HG03521 (cell line): ENCODE measurements around the gene TRAPPC4.
A peak's percentile ranks its signal among the peaks of the same experiment; 100 is the strongest.
"Not testable (repeated sequence)": the region's sequence is repeated elsewhere in the genome, so short reads cannot be mapped to it uniquely, and the experiment has no call there.

Source experiments
- ATAC-seq: cut with Tn5 transposase; IDR thresholded peaks from one replicate; pipeline ENCODE4 v1.9.1; 2021; ENCODE audit warnings: mild to moderate bottlenecking, moderate library complexity; ENCODE audit not compliant: unreplicated experiment

TRAPPC4 gene

GRCh38 chr11:119030329-119031047 lies 11.9 kb downstream of the TRAPPC4 start, which contains the start of gene SLC37A4:
Gene SLC37A4 (minus strand): TSS chr11:119030877.
- ATAC-seq, result peak; percentile 88

- no peak for ATAC-seq
These were observed 13.3 kb downstream of the TRAPPC4 start for GRCh38 chr11:119031912-119032280.

- ATAC-seq, result not testable (repeated sequence)
These were observed 14.9 kb downstream of the TRAPPC4 start for GRCh38 chr11:119033421-119033820.

- no peak for ATAC-seq
These were observed 16.2 kb downstream of the TRAPPC4 start for GRCh38 chr11:119034813-119035212.

- no peak for ATAC-seq
These were observed 20.3 kb downstream of the TRAPPC4 start for GRCh38 chr11:119038884-119039283.

- not testable (repeated sequence) for ATAC-seq
These were observed 20.9 kb downstream of the TRAPPC4 start for GRCh38 chr11:119039471-119039870.

GRCh38 chr11:119041821-119042514 lies 23.4 kb downstream of the TRAPPC4 start:
- ATAC-seq, result no peak

GRCh38 chr11:119042927-119043326 lies 24.4 kb downstream of the TRAPPC4 start:
- ATAC-seq, result no peak

- no peak for ATAC-seq
These were observed 26.1 kb downstream of the TRAPPC4 start for GRCh38 chr11:119044708-119045107.

- no peak for ATAC-seq
These were observed 27.9 kb downstream of the TRAPPC4 start for GRCh38 chr11:119046489-119046888.

GRCh38 chr11:119047205-119047604 lies 28.6 kb downstream of the TRAPPC4 start:
- no peak for ATAC-seq

GRCh38 chr11:119048644-119049043 lies 30.1 kb downstream of the TRAPPC4 start:
- ATAC-seq, result no peak

- ATAC-seq, result no peak
These were observed 30.5 kb downstream of the TRAPPC4 start for GRCh38 chr11:119049081-119049480.

- ATAC-seq, result no peak
These were observed 33.0 kb downstream of the TRAPPC4 start for GRCh38 chr11:119051440-119052162.

- no peak for ATAC-seq
These were observed 33.7 kb downstream of the TRAPPC4 start for GRCh38 chr11:119052163-119052814.

- no peak for ATAC-seq
These were observed 35.9 kb downstream of the TRAPPC4 start for GRCh38 chr11:119054418-119054817.

GRCh38 chr11:119055901-119056300 lies 37.3 kb downstream of the TRAPPC4 start:
- no peak for ATAC-seq

GRCh38 chr11:119056421-119056999 lies 37.9 kb downstream of the TRAPPC4 start:
- peak; percentile 9 for ATAC-seq

- peak; percentile 89 for ATAC-seq
These were observed 38.6 kb downstream of the TRAPPC4 start, which contains the start of gene HYOU1 for GRCh38 chr11:119057000-119057769. Gene HYOU1 (minus strand): TSS chr11:119057205. CDS start chr11:119056160, 1,045 bp downstream.

- not testable (repeated sequence) for ATAC-seq
These were observed 40.6 kb downstream of the TRAPPC4 start for GRCh38 chr11:119059128-119059527.
